ENCODE measurements around the gene LSM14A. TPM values are rescaled to one million over a fixed set of nuclear protein-coding genes. Genes with fewer than 3 reads are reported as not detected.

LSM14A gene
- total and polyA plus RNA-seq, 8 donors: 32.0 to 56.8 (median 43.4) TPM

DNA sequence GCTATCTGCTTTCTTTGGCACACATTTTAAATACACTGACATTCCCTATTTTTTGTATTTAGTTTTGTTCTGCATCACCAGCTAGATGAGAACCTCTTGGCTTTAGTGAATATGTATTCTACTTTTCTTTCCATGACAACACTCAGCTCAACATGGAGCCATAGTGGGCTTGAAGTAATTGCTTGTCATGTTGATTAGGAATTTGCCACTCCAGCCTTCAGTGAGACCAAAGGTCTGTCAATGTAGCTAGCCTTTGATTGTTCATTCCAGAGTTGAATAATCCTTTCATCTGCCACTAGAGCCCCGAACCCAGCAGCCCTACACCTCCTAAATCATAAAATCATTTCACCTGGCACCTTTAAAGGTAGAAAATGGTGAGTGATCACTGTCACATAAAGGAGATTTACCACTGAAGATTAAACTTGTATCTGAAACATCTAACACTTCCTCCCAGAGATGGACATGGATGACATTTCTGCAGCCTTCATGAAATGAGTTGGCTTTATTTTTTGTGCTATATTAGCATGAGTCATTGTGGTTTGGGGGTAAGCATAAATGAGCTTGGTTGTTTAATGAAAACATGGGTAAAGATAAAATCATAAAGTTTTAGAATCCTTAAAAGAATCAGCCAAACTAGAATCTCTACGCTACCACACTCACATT, 52.8 kb downstream of the LSM14A start:
- no peak for ATAC-seq
- TF ChIP-seq CTCF (IDR thresholded peaks at IDR 0.05): no peak
- DNase-seq: no peak
- FAIRE-seq: no peak
- no peak overlapping the region for H3K4me3 ChIP-seq
- WGBS, 2 donors: 86 to 88% methylated on average over 2 of the region's 2 CpGs
- no peak overlapping the region for H3K27ac ChIP-seq
- no peaks in the 10 kb centered on the region for H3K4me1 ChIP-seq
- intact Hi-C loops (cut with DNase I): no loop called here
- H3K9me3 ChIP-seq: no peaks in the 10 kb centered on the region
- H3K36me3 ChIP-seq: peaks cover 0 to 64% (median 23%) of the 10 kb centered on the region in 3 donors
- H3K27me3 ChIP-seq: no peaks in the 10 kb centered on the region

DNA sequence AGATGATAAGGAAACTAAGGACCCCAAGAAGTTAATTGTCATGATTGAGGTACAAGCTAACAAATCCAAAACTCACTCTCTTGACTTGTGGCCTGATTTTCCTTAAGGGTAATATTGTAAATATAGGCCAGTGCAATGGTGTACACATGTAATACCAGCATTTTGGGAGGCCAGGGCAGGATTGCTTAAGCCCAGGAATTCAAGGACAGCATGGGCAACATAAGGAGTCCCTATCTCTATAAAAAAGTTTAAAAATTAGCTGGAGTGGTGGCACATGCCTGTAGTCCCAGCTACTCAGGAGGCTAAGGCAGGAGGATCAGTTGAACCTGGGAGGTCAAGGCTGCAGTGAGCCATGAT, 53.3 kb downstream of the LSM14A start:
- H3K9me3 ChIP-seq: no peaks in the 10 kb centered on the region
- H3K36me3 ChIP-seq: peaks cover 0 to 66% (median 23%) of the 10 kb centered on the region in 3 donors
- intact Hi-C loops (cut with DNase I): no loop called here
- no peaks in the 10 kb centered on the region for H3K27me3 ChIP-seq
- H3K4me3 ChIP-seq: no peak overlapping the region
- no peaks in the 10 kb centered on the region for H3K4me1 ChIP-seq
- ATAC-seq: no peak
- H3K27ac ChIP-seq: no peak overlapping the region
- DNase-seq: no peak
- FAIRE-seq: no peak
- TF ChIP-seq CTCF (IDR thresholded peaks at IDR 0.05): no peak

DNA sequence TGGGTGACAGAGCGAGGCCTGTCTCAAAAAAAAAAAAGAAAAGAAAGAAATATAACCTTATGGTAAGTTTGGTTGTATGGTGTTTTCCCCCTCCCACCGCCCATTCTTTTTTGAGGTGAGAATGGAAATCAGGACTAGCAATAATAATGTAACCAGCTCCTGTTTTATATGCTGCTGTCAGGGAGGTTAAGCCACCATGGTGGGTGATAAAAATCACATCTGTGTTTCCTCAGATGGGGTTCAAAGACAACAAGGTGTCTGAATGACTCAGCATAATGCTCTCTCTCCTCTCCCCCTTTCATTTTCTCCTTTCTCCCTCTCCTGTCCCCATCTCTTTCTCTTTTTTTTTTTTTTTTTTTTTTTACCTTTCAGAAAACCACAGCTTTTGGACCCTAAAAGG, 53.7 kb downstream of the LSM14A start:
- Histone ChIP-seq H3K27me3 (no peaks in the 10 kb centered on the region), H3K36me3 (peaks cover 0 to 65% (median 23%) of the 10 kb centered on the region in 3 donors), H3K27ac (no peak overlapping the region), H3K9me3 (no peaks in the 10 kb centered on the region), H3K4me1 (no peaks in the 10 kb centered on the region), H3K4me3 (no peak overlapping the region)
- TF ChIP-seq CTCF (IDR thresholded peaks at IDR 0.05): no peak
- FAIRE-seq: no peak
- intact Hi-C loops (cut with DNase I): no loop called here
- no peak for DNase-seq
- no peak for ATAC-seq
- WGBS, 2 donors: 99 to 100% methylated on average over 2 of the region's 2 CpGs

DNA sequence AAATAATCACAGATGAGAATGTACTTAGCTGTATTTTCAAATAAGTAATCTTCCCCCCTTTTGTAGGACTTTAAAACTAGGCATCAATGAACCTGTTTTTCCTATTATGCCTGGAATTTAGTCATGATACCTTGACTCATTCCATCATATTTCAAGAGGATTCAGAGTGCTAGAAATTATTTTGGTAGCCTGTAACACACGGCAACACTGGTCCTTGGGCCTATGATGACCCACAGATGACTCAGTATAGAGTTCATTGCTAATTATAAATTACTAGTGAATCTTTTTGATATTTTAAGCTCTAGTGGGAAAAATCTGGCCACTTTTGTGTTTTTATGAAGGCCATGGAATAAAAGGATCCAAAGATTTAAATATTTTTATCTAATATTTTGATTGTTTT, 56.0 kb downstream of the LSM14A start:
- Histone ChIP-seq H3K4me1 (peaks cover 0 to 5% (median 0%) of the 10 kb centered on the region in 3 donors), H3K9me3 (no peaks in the 10 kb centered on the region), H3K4me3 (no peak overlapping the region), H3K36me3 (peaks cover 0 to 44% (median 9%) of the 10 kb centered on the region in 3 donors), H3K27me3 (no peaks in the 10 kb centered on the region), H3K27ac (no peak overlapping the region)
- no peak for DNase-seq
- no peak for FAIRE-seq
- no peak for ATAC-seq
- 69 to 89% methylated on average over 1 of the region's 1 CpG for WGBS, 2 donors
- no peak for TF ChIP-seq CTCF (IDR thresholded peaks at IDR 0.05)
- intact Hi-C loops (cut with DNase I): no loop called here

DNA sequence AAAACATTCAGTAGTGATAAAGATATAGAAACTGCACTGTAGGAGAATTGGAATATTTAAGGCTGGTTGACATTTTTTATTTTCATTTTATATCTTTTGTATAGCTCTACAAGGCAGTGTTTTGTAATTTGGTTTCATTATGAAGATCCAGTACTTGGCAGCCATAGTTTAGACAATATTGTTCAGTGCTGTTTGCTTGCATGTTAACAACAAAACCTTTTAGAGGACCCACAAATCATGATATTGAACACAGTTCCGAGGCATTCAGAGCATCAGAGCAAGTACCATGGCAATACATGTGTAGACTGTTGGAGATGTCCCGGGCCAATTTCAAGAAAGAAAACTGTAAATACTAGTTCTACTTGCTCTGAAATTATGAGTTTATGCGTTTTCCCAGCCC, 56.5 kb downstream of the LSM14A start:
- Histone ChIP-seq H3K4me1 (peaks cover 0 to 6% (median 0%) of the 10 kb centered on the region in 3 donors), H3K27me3 (no peaks in the 10 kb centered on the region), H3K4me3 (no peak overlapping the region), H3K27ac (no peak overlapping the region), H3K9me3 (no peaks in the 10 kb centered on the region), H3K36me3 (peaks cover 0 to 43% (median 6%) of the 10 kb centered on the region in 3 donors)
- no peak for TF ChIP-seq CTCF (IDR thresholded peaks at IDR 0.05)
- WGBS, 2 donors: 93 to 94% methylated on average over 3 of the region's 3 CpGs
- intact Hi-C loops (cut with DNase I): no loop called here
- DNase-seq: no peak
- no peak for FAIRE-seq
- ATAC-seq: no peak

Measured in pancreas (tissue), 10 donors.